KMS-11 (cell line): ENCODE measurements around the gene ZBED2.
"Not testable (repeated sequence)": the region's sequence is repeated elsewhere in the genome, so short reads cannot be mapped to it uniquely, and the experiment has no call there.

Source experiments
- H2AFZ ChIP-seq: fragments of 200-600 bp; sonication (generic); 2 replicates; pipeline ENCODE4 v1.6.1; 2016; ENCODE audit warnings: antibody characterized with exemption, mixed run types, low read depth
- H3K27ac ChIP-seq: fragments of 200-600 bp; sonication (generic); 2 replicates; pipeline ENCODE4 v1.6.1; 2016; ENCODE audit warnings: mild to moderate bottlenecking, mixed run types
- H3K27me3 ChIP-seq: fragments of 200-600 bp; sonication (generic); 2 replicates; pipeline ENCODE4 v1.6.1; 2017; ENCODE audit warnings: mild to moderate bottlenecking, low read depth, mixed run types, moderate library complexity; ENCODE audit not compliant: insufficient read depth
- H3K36me3 ChIP-seq: fragments of 200-600 bp; sonication (generic); 2 replicates; pipeline ENCODE4 v1.6.1; 2017; ENCODE audit warnings: mild to moderate bottlenecking, mixed run types; ENCODE audit not compliant: insufficient read depth
- H3K4me1 ChIP-seq: fragments of 200-600 bp; sonication (generic); 2 replicates; pipeline ENCODE4 v1.6.1; 2016; ENCODE audit warnings: mild to moderate bottlenecking, low read depth, mixed run types; ENCODE audit not compliant: poor library complexity, severe bottlenecking
- H3K4me2 ChIP-seq: fragments of 200-600 bp; sonication (generic); 2 replicates; pipeline ENCODE4 v1.7.0; 2016; ENCODE audit warnings: mild to moderate bottlenecking, mixed run types
- H3K4me3 ChIP-seq: fragments of 200-600 bp; sonication (generic); IDR thresholded peaks from 2 replicates; pipeline ENCODE4 v1.6.1; 2017; ENCODE audit warnings: low read depth, low read length, mixed read lengths; ENCODE audit not compliant: insufficient read depth
- H3K79me2 ChIP-seq: fragments of 200-600 bp; sonication (generic); 2 replicates; pipeline ENCODE4 v1.6.1; 2016; ENCODE audit warnings: low read depth, mixed run types; ENCODE audit not compliant: insufficient read depth
- H3K9ac ChIP-seq: fragments of 200-600 bp; sonication (generic); 2 replicates; pipeline ENCODE4 v1.6.1; 2016; ENCODE audit warnings: mild to moderate bottlenecking, mixed run types
- H4K20me1 ChIP-seq: fragments of 200-600 bp; sonication (generic); 2 replicates; pipeline ENCODE4 v1.6.1; 2016; ENCODE audit warnings: mild to moderate bottlenecking, mixed run types; ENCODE audit not compliant: insufficient read depth
- TF ChIP-seq, protein P1 (sequence below): fragments of 200-600 bp; sonication (generic); conservative IDR thresholded peaks from 2 replicates; pipeline ENCODE4 v1.6.1; 2017; ENCODE audit warnings: low read depth, mild to moderate bottlenecking, antibody characterized with exemption, low read length, moderate library complexity, mixed read lengths

ZBED2 gene

DNA sequence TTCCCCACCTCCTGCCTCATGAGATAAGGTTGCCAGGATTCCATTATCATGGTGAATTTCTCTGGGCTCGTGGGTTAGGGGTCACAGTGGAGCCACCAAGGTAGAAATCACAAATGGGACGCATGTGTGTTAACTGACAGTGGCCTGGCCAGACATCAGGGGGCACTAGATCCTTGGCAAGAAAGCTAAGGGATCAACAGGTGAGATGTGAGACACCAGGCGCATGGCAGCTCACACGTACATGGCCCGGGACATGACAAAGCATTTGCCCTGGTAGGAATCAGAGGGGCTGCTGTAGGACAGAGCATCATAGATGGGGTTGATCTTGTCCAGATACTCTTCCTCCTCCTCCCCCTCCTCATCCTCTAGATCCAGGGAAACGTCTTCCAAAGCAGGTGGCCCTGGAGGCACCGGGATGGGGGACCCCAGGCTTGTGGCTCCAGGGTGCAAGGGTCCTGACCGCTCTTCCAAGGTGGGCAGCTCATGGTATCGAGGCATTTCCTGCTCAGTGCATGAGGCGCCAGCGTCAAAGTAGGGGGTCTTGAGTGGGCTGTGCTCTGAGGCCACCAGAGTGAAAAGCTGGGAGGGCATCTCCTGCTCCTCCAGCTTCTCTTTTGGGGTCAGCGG is 24.6 kb downstream of the ZBED2 start:
- no peaks in the 10 kb centered on the region for H3K4me1 ChIP-seq
- no peaks in the 10 kb centered on the region for H3K36me3 ChIP-seq
- no peaks in the 10 kb centered on the region for H3K27me3 ChIP-seq
- H3K27ac ChIP-seq, result no peak overlapping the region
- TF ChIP-seq, protein P1, sequence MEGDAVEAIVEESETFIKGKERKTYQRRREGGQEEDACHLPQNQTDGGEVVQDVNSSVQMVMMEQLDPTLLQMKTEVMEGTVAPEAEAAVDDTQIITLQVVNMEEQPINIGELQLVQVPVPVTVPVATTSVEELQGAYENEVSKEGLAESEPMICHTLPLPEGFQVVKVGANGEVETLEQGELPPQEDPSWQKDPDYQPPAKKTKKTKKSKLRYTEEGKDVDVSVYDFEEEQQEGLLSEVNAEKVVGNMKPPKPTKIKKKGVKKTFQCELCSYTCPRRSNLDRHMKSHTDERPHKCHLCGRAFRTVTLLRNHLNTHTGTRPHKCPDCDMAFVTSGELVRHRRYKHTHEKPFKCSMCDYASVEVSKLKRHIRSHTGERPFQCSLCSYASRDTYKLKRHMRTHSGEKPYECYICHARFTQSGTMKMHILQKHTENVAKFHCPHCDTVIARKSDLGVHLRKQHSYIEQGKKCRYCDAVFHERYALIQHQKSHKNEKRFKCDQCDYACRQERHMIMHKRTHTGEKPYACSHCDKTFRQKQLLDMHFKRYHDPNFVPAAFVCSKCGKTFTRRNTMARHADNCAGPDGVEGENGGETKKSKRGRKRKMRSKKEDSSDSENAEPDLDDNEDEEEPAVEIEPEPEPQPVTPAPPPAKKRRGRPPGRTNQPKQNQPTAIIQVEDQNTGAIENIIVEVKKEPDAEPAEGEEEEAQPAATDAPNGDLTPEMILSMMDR, result no peak
- no peaks in the 10 kb centered on the region for H3K79me2 ChIP-seq
- H4K20me1 ChIP-seq, result no peaks in the 10 kb centered on the region
- no peak overlapping the region for H3K4me3 ChIP-seq
- no peak overlapping the region for H3K4me2 ChIP-seq
- no peak overlapping the region for H2AFZ ChIP-seq
- no peak overlapping the region for H3K9ac ChIP-seq

- Histone ChIP-seq H3K4me1 (no peaks in the 10 kb centered on the region), H3K9ac (no peak overlapping the region), H3K36me3 (no peaks in the 10 kb centered on the region), H4K20me1 (no peaks in the 10 kb centered on the region), H3K4me3 (no peak overlapping the region), H3K27me3 (no peaks in the 10 kb centered on the region), H3K79me2 (no peaks in the 10 kb centered on the region), H3K27ac (no peak overlapping the region), H2AFZ (no peak overlapping the region), H3K4me2 (no peak overlapping the region)
- TF ChIP-seq, protein P1, result no peak
These were observed 26.2 kb downstream of the ZBED2 start for GRCh38 chr3:111568911-111569310.

DNA sequence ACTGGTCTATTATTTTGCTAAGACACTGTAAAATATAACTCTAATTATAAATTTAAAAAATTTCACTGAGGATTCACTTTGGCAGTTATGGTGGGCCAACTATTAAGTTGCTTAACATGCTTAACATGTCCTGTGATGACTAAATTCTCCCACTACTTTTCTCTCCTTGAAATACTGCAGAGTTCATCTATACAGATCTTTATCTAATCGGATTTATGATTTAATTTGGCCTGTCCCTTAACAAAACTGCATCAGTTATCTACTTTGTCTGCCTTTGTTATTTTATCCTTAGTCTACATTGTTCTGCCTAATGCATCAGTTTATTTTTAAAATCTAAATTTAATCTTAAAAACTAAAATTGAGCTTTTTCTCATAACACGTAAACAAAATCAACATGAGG is 26.8 kb downstream of the ZBED2 start:
- no peaks in the 10 kb centered on the region for H3K27me3 ChIP-seq
- H3K27ac ChIP-seq, result no peak overlapping the region
- no peak overlapping the region for H3K9ac ChIP-seq
- H3K79me2 ChIP-seq, result no peaks in the 10 kb centered on the region
- H3K36me3 ChIP-seq, result no peaks in the 10 kb centered on the region
- H3K4me2 ChIP-seq, result no peak overlapping the region
- no peaks in the 10 kb centered on the region for H4K20me1 ChIP-seq
- TF ChIP-seq, protein P1, result no peak
- H2AFZ ChIP-seq, result no peak overlapping the region
- H3K4me1 ChIP-seq, result no peaks in the 10 kb centered on the region
- H3K4me3 ChIP-seq, result no peak overlapping the region

GRCh38 chr3:111566844-111567243 is 28.3 kb downstream of the ZBED2 start:
- Histone ChIP-seq H3K4me2 (no peak overlapping the region), H3K4me3 (no peak overlapping the region), H3K27ac (no peak overlapping the region), H3K27me3 (no peaks in the 10 kb centered on the region), H2AFZ (no peak overlapping the region), H3K4me1 (no peaks in the 10 kb centered on the region), H3K79me2 (no peaks in the 10 kb centered on the region), H4K20me1 (no peaks in the 10 kb centered on the region), H3K36me3 (no peaks in the 10 kb centered on the region), H3K9ac (no peak overlapping the region)
- TF ChIP-seq, protein P1, result no peak

DNA sequence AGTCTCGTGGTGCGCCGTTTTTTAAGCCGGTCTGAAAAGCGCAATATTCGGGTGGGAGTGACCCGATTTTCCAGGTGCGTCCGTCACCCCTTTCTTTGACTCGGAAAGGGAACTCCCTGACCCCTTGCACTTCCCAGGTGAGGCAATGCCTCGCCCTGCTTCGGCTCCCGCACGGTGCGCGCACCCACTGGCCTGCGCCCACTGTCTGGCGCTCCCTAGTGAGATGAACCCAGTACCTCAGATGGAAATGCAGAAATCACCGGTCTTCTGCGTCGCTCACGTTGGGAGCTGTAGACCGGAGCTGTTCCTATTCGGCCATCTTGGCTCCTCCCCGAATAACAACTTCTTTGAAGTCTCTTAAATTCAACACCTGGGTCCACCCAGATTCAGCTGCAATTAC is 33.2 kb downstream of the ZBED2 start:
- not testable (repeated sequence) for H3K4me1 ChIP-seq, H3K4me2 ChIP-seq, H3K27ac ChIP-seq, H4K20me1 ChIP-seq, H2AFZ ChIP-seq, H3K4me3 ChIP-seq, H3K27me3 ChIP-seq, H3K9ac ChIP-seq, H3K79me2 ChIP-seq, H3K36me3 ChIP-seq
